OCI-LY7 (cell line): ENCODE data around the gene ZSWIM8. TPM values are rescaled to one million over a fixed set of nuclear protein-coding genes. Genes with fewer than 3 reads are reported as not detected.

ENCODE experiments used
- BruUV-seq: library from RNA; stranded (reverse); fragments of 400-500 nt; replicated peaks from 2 replicates; lab custom pipeline; 2021; lab: Mats Ljungman, UMichigan
- CTCF ChIA-PET: fragments of 300-600 bp; sonication (Branson Sonifier 250); formaldehyde crosslinking; loops from one replicate; lab custom pipeline; 2022; ENCODE audit warnings: antibody characterized with exemption; ENCODE audit not compliant: unreplicated experiment; lab: Charles Lee
- POLR2A ChIA-PET: fragments of 300-600 bp; sonication (Branson Sonifier 250); formaldehyde crosslinking; loops from one replicate; lab custom pipeline; 2022; ENCODE audit warnings: antibody characterized with exemption; lab: Charles Lee
- DNase-seq: peaks from one replicate; pipeline ENCODE4 v3.0.0-alpha.2; 2015; ENCODE audit warnings: low spot score
- H2AFZ ChIP-seq: fragments of 200-600 bp; sonication (generic), shearing (Covaris generic); 2 replicates; pipeline ENCODE4 v1.6.1; 2014; ENCODE audit warnings: mild to moderate bottlenecking, antibody characterized with exemption, low read length, moderate library complexity
- H3K27ac ChIP-seq: fragments of 200-600 bp; sonication (generic); 2 replicates; pipeline ENCODE4 v1.5.1; 2014; ENCODE audit warnings: mixed run types, low read depth, mild to moderate bottlenecking, moderate library complexity, low read length, inconsistent platforms; ENCODE audit not compliant: poor library complexity, severe bottlenecking
- H3K36me3 ChIP-seq: fragments of 200-600 bp; sonication (generic); 2 replicates; pipeline ENCODE4 v1.6.1; 2014; ENCODE audit warnings: mild to moderate bottlenecking, antibody characterized with exemption, low read length, moderate library complexity, mixed read lengths; ENCODE audit not compliant: insufficient read depth
- H3K4me1 ChIP-seq: fragments of 200-600 bp; sonication (generic); 2 replicates; pipeline ENCODE4 v1.5.1; 2014; ENCODE audit warnings: mild to moderate bottlenecking, low read length; ENCODE audit not compliant: insufficient read depth, poor library complexity, severe bottlenecking
- H3K4me2 ChIP-seq: fragments of 200-600 bp; sonication (generic); 2 replicates; pipeline ENCODE4 v1.6.1; 2014; ENCODE audit warnings: mild to moderate bottlenecking, low read length
- H3K4me3 ChIP-seq: fragments of 200-600 bp; sonication (generic); 2 replicates; pipeline ENCODE4 v1.5.1; 2014; ENCODE audit warnings: mild to moderate bottlenecking, low read depth, low read length; ENCODE audit not compliant: poor library complexity, severe bottlenecking
- H3K79me2 ChIP-seq: fragments of 200-600 bp; sonication (generic); 2 replicates; pipeline ENCODE4 v1.6.1; 2016; ENCODE audit warnings: low read depth, mild to moderate bottlenecking, low read length, moderate library complexity, mixed read lengths; ENCODE audit not compliant: insufficient read depth
- H3K9me2 ChIP-seq: fragments of 200-600 bp; sonication (generic); 2 replicates; pipeline ENCODE4 v1.6.1; 2016; ENCODE audit warnings: mild to moderate bottlenecking, low read length, mixed read lengths; ENCODE audit not compliant: insufficient read depth
- H3K9me3 ChIP-seq: fragments of 200-600 bp; sonication (generic); 2 replicates; pipeline ENCODE4 v1.6.1; 2014; ENCODE audit warnings: mild to moderate bottlenecking, mixed run types, low read length, mixed read lengths
- H4K20me1 ChIP-seq: fragments of 200-600 bp; sonication (generic); 2 replicates; pipeline ENCODE4 v1.6.1; 2014; ENCODE audit warnings: mild to moderate bottlenecking, antibody characterized with exemption, low read length, moderate library complexity, mixed read lengths; ENCODE audit not compliant: insufficient read depth
- EZH2phosphoT487 ChIP-seq: fragments of 200-600 bp; sonication (generic); IDR thresholded peaks from 2 replicates; pipeline ENCODE4 v1.6.1; 2018; ENCODE audit warnings: low read depth, borderline replicate concordance, mild to moderate bottlenecking, mixed run types, antibody characterized with exemption, low read length, moderate library complexity, mixed read lengths
- intact Hi-C: fragments of 100-400 bp; cut with micrococcal nuclease; formaldehyde crosslinking; loops from one replicate; pipeline ENCODE4 v1.10.0; 2022; ENCODE audit not compliant: unreplicated experiment
- total RNA-seq, 2 experiments: library from RNA; depleted of rRNA in 1 of 2; stranded (reverse); fragments of >200 nt in 1 of 2; shearing (Covaris generic) in 1 of 2; gene quantifications; 2 replicates each; pipeline ENCODE4 v1.2.3, GENCODE V29; 2014 to 2022
- TF ChIP-seq, protein P1 (sequence below): fragments of 200-600 bp; sonication (generic); conservative IDR thresholded peaks from 2 replicates; pipeline ENCODE4 v1.5.1; 2014; ENCODE audit warnings: mild to moderate bottlenecking, antibody characterized with exemption, low read length, moderate library complexity, mixed read lengths

ZSWIM8 gene
- total RNA-seq, 2 experiments from 2014 or later = 22.0 to 52.6 TPM

DNA sequence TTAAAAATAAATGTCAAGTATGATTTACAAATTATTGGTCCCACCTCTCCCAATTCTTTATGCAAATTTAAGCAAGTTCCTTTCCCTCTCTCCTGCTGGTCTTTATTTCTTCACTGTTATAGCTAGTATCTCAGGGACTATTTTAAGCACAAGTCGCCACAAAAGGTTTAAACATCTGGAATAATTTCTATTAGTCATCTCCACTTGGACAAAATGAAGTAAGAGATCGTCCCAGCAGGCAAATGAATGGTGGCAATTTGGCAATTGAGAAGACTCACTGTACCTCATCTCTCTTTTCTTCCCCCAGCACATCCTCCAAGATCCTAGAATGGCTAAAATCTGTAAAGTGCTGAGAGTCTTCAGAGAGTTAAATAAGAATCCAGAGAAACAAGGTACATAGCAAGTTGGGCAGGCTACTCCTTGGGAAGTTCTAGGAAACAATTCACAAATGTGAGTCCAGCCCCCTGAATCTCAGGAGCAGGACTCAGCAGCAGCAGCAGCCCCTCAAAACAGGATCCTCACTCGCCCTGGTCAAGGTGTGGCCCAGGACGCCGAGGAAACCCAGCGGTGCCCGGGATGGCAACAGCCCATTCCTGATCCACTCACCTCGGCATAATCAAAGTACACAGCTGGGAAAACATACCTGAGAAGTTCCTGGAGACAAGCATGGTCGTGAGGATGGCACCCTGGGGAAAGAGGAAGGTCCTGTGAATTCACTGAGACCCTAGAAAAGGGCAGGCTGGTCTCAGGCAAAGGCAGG is 56.3 kb downstream of the ZSWIM8 start:
- Histone ChIP-seq H4K20me1 (no peaks in the 10 kb centered on the region), H3K4me2 (no peak overlapping the region), H3K36me3 (peaks cover 26% of the 10 kb centered on the region; the same call in 1 of the 2 replicates), H3K27ac (no peak overlapping the region), H3K9me3 (no peaks in the 10 kb centered on the region), H3K4me1 (no peaks in the 10 kb centered on the region), H2AFZ (no peak overlapping the region), H3K9me2 (no peaks in the 10 kb centered on the region), H3K4me3 (no peak overlapping the region), H3K79me2 (no peaks in the 10 kb centered on the region)
- TF ChIP-seq EZH2phosphoT487 = no peak
- TF ChIP-seq, protein P1, sequence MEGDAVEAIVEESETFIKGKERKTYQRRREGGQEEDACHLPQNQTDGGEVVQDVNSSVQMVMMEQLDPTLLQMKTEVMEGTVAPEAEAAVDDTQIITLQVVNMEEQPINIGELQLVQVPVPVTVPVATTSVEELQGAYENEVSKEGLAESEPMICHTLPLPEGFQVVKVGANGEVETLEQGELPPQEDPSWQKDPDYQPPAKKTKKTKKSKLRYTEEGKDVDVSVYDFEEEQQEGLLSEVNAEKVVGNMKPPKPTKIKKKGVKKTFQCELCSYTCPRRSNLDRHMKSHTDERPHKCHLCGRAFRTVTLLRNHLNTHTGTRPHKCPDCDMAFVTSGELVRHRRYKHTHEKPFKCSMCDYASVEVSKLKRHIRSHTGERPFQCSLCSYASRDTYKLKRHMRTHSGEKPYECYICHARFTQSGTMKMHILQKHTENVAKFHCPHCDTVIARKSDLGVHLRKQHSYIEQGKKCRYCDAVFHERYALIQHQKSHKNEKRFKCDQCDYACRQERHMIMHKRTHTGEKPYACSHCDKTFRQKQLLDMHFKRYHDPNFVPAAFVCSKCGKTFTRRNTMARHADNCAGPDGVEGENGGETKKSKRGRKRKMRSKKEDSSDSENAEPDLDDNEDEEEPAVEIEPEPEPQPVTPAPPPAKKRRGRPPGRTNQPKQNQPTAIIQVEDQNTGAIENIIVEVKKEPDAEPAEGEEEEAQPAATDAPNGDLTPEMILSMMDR = no peak
- DNase-seq = no peak
- ChIA-PET POLR2A (interaction anchor here (0.6 kb wide), 1 partner anchor 405 kb away, joined by 3 read pairs; no protein-coding TSS in a partner anchor), CTCF (no interaction called here)
- intact Hi-C loops = loop anchor here (5.0 kb wide), 1 partner anchor 116 kb away; no protein-coding TSS in a partner anchor
- BruUV-seq = no TSS peak

- H3K27ac ChIP-seq = no peak overlapping the region
- intact Hi-C loops = loop anchor here (5.0 kb wide), 1 partner anchor 115 kb away; no protein-coding TSS in a partner anchor
- no peaks in the 10 kb centered on the region for H4K20me1 ChIP-seq
- ChIA-PET CTCF (interaction anchor here (0.5 kb wide), 1 partner anchor 48 kb away, joined by 3 read pairs; no protein-coding TSS in a partner anchor), POLR2A (interaction anchor here (1.1 kb wide), 1 partner anchor 23 kb away, joined by 3 read pairs; no protein-coding TSS in a partner anchor)
- H3K4me3 ChIP-seq = no peak overlapping the region
- peaks cover 28% of the 10 kb centered on the region; the same call in 1 of the 2 replicates for H3K36me3 ChIP-seq
- no peak overlapping the region for H3K4me2 ChIP-seq
- no peak overlapping the region for H2AFZ ChIP-seq
- H3K79me2 ChIP-seq = no peaks in the 10 kb centered on the region
- no peak for DNase-seq
- no peaks in the 10 kb centered on the region for H3K9me2 ChIP-seq
- TF ChIP-seq, protein P1 = no peak
- no peak for TF ChIP-seq EZH2phosphoT487
- H3K9me3 ChIP-seq = no peaks in the 10 kb centered on the region
- no TSS peak for BruUV-seq
- no peaks in the 10 kb centered on the region for H3K4me1 ChIP-seq
Observed at GRCh38 chr10:73842349-73842748, 56.9 kb downstream of the ZSWIM8 start.
